Liver (tissue), 9 donors: ENCODE measurements around the gene EML6. TPM values are rescaled to one million over a fixed set of nuclear protein-coding genes. Genes with fewer than 3 reads are reported as not detected.

Experiments
- DNase-seq: peaks from one replicate; pipeline ENCODE4 v3.0.0-alpha.2; 2017; ENCODE audit warnings: low spot score
- H3K27ac ChIP-seq, 2 donors: one replicate each; pipeline ENCODE4 v1.7.0; 2013; ENCODE audit warnings: inconsistent platforms in 2 of 2, low read length in 2 of 2, control low read depth in 1 of 2, low read depth in 1 of 2, mild to moderate bottlenecking in 1 of 2
- H3K27me3 ChIP-seq, 4 donors: one replicate each; pipeline versions ENCODE4 v1.6.1 to v1.7.0; 2013; ENCODE audit warnings: low read length in 3 of 4, inconsistent platforms in 1 of 4, mild to moderate bottlenecking in 1 of 4, moderate library complexity in 1 of 4; ENCODE audit not compliant: control insufficient read depth in 4 of 4, insufficient read depth in 4 of 4
- H3K36me3 ChIP-seq, 4 donors: one replicate each; pipeline versions ENCODE4 v1.6.1 to v1.7.0; 2013; ENCODE audit warnings: low read length in 3 of 4, mild to moderate bottlenecking in 3 of 4, low read depth in 1 of 4, moderate library complexity in 1 of 4; ENCODE audit not compliant: control insufficient read depth in 4 of 4, insufficient read depth in 3 of 4
- H3K4me1 ChIP-seq, 4 donors: one replicate each; pipeline versions ENCODE4 v1.6.1 to v1.7.0; 2013; ENCODE audit warnings: low read length in 3 of 4, mild to moderate bottlenecking in 3 of 4, moderate library complexity in 1 of 4; ENCODE audit not compliant: control insufficient read depth in 4 of 4, insufficient read depth in 4 of 4
- H3K4me3 ChIP-seq, 3 donors: one replicate each; pipeline versions ENCODE4 v1.6.1 to v1.7.0; 2013; ENCODE audit warnings: low read length in 3 of 3, control low read depth in 1 of 3, low read depth in 1 of 3, mild to moderate bottlenecking in 1 of 3
- H3K9ac ChIP-seq, 2 donors: one replicate each; pipeline ENCODE4 v1.7.0; 2013; ENCODE audit warnings: low read length in 2 of 2, mild to moderate bottlenecking in 2 of 2, moderate library complexity in 2 of 2, control low read depth in 1 of 2, low read depth in 1 of 2
- H3K9me3 ChIP-seq, 4 donors: one replicate each; pipeline versions ENCODE4 v1.6.1 to v1.7.0; 2013; ENCODE audit warnings: low read length in 3 of 4; ENCODE audit not compliant: control insufficient read depth in 4 of 4
- CTCF ChIP-seq: fragments of 150-350 bp; IDR thresholded peaks from 2 replicates; pipeline ENCODE4 v1.5.1; 2017; ENCODE audit warnings: improper control_type of control experiment, low read depth, low read length; ENCODE audit not compliant: missing input control
- EGR1 ChIP-seq, 2 donors: IDR thresholded peaks; 2 replicates each; pipeline ENCODE4 v1.6.1; 2016 to 2018; ENCODE audit warnings: antibody characterized with exemption in 2 of 2, low read depth in 2 of 2
- FOXA1 ChIP-seq: IDR thresholded peaks from 2 replicates; pipeline ENCODE4 v1.6.1; 2016; ENCODE audit warnings: antibody characterized with exemption
- FOXA2 ChIP-seq: IDR thresholded peaks from 2 replicates; pipeline ENCODE4 v1.6.1; 2016; ENCODE audit warnings: antibody characterized with exemption
- GABPA ChIP-seq, 2 donors: IDR thresholded peaks in 1 of 2; conservative IDR thresholded peaks in 1 of 2; 2 replicates each; pipeline ENCODE4 v1.6.1; 2016; ENCODE audit warnings: antibody characterized with exemption in 2 of 2, mild to moderate bottlenecking in 1 of 2, moderate library complexity in 1 of 2
- HNF4A ChIP-seq, 2 donors: conservative IDR thresholded peaks; 2 replicates each; pipeline ENCODE4 v1.6.1; 2016; ENCODE audit warnings: antibody characterized with exemption in 2 of 2, mild to moderate bottlenecking in 2 of 2
- HNF4G ChIP-seq: IDR thresholded peaks from 2 replicates; pipeline ENCODE4 v1.6.1; 2016; ENCODE audit warnings: antibody characterized with exemption
- JUND ChIP-seq, 2 donors: IDR thresholded peaks; 2 replicates each; pipeline ENCODE4 v1.6.1; 2016; ENCODE audit warnings: antibody characterized with exemption in 2 of 2
- NR2F2 ChIP-seq: IDR thresholded peaks from 2 replicates; pipeline ENCODE4 v1.6.1; 2016; ENCODE audit warnings: antibody characterized with exemption
- RAD21 ChIP-seq, 2 donors: IDR thresholded peaks; 2 replicates each; pipeline ENCODE4 v1.6.1; 2016; ENCODE audit warnings: antibody characterized with exemption in 2 of 2, mild to moderate bottlenecking in 2 of 2
- REST ChIP-seq: IDR thresholded peaks from 2 replicates; pipeline ENCODE4 v1.6.1; 2016; ENCODE audit warnings: antibody characterized with exemption, mild to moderate bottlenecking
- RXRA ChIP-seq, 2 donors: IDR thresholded peaks; 2 replicates each; pipeline ENCODE4 v1.6.1; 2017 to 2018; ENCODE audit warnings: antibody characterized with exemption in 2 of 2, mild to moderate bottlenecking in 1 of 2
- SP1 ChIP-seq: IDR thresholded peaks from 2 replicates; pipeline ENCODE4 v1.6.1; 2018; ENCODE audit warnings: antibody characterized with exemption, mild to moderate bottlenecking
- TAF1 ChIP-seq: conservative IDR thresholded peaks from 2 replicates; pipeline ENCODE4 v1.6.1; 2016; ENCODE audit warnings: antibody characterized with exemption, mild to moderate bottlenecking
- YY1 ChIP-seq: IDR thresholded peaks from 2 replicates; pipeline ENCODE4 v1.6.1; 2016; ENCODE audit warnings: antibody characterized with exemption, mild to moderate bottlenecking
- ZBTB33 ChIP-seq: IDR thresholded peaks from 2 replicates; pipeline ENCODE4 v1.6.1; 2016; ENCODE audit warnings: antibody characterized with exemption
- WGBS: extraction: QIAGEN DNeasy Blood & Tissue Kit; methylation state at CpG from one replicate; pipeline ENCODE4 v1.1.7; 2013; 5-methylcytosine and 5-hydroxymethylcytosine counted together
- polyA plus RNA-seq, 2 donors: library from polyadenylated mRNA; stranded (reverse) in 1 of 2; unstranded in 1 of 2; fragments of 200-250 nt in 1 of 2; fragments of >200 nt in 1 of 2; fragmentation: Nextera tagmentation in 1 of 2; extraction: Ambion mirVana in 1 of 2; gene quantifications; one replicate each; pipeline versions ENCODE4 v1.2.1 to v1.2.3, GENCODE V29; 2013 to 2015
- total RNA-seq, 2 donors: library from RNA; depleted of rRNA; stranded (reverse); fragments of >200 nt; gene quantifications; one replicate each; pipeline ENCODE4 v1.2.3, GENCODE V29; 2014
- TF ChIP-seq, protein P1 (sequence below): IDR thresholded peaks from 2 replicates; pipeline ENCODE4 v1.6.1; 2016; ENCODE audit warnings: antibody characterized with exemption
- TF ChIP-seq, protein P2 (sequence below): IDR thresholded peaks from 2 replicates; pipeline ENCODE4 v1.6.1; 2016; ENCODE audit warnings: antibody characterized with exemption
- donor health status: healthy.
- donor health status: healthy.
- donor health status: healthy.
- donor health status: healthy.
- donor health status: healthy.

The EML6 gene
- total and polyA plus RNA-seq, 4 donors, result 0.33 to 3.0 (median 1.4) TPM

GRCh38 chr2:54699665-54700064, 23.8 kb upstream of the EML6 start:
- 89% methylated on average over 2 of the region's 2 CpGs for WGBS

GRCh38 chr2:54701029-54701428, 22.4 kb upstream of the EML6 start:
- WGBS, result 93% methylated on average over 2 of the region's 2 CpGs
- H3K36me3 ChIP-seq, result no peaks in the 10 kb centered on the region
- H3K9ac ChIP-seq, result no peak overlapping the region
- TF ChIP-seq RAD21 (IDR thresholded peaks at IDR 0.05) (no peak), SP1 (no peak)
- DNase-seq, result no peak
- no peak overlapping the region for H3K27ac ChIP-seq
- H3K9me3 ChIP-seq, result no peaks in the 10 kb centered on the region
- H3K4me1 ChIP-seq, result peaks cover 0 to 4% (median 0%) of the 10 kb centered on the region in 4 donors
- H3K4me3 ChIP-seq, result no peak overlapping the region
- H3K27me3 ChIP-seq, result no peaks in the 10 kb centered on the region

More at GRCh38 chr2:54699665-54700064, 23.8 kb upstream of the EML6 start:
- no peak overlapping the region for H3K4me3 ChIP-seq
- no peak overlapping the region for H3K27ac ChIP-seq
- peaks cover 0 to 4% (median 0%) of the 10 kb centered on the region in 4 donors for H3K4me1 ChIP-seq
- H3K27me3 ChIP-seq, result no peaks in the 10 kb centered on the region
- no peak overlapping the region for H3K9ac ChIP-seq
- no peaks in the 10 kb centered on the region for H3K9me3 ChIP-seq
- no peak for DNase-seq
- no peaks in the 10 kb centered on the region for H3K36me3 ChIP-seq
- no peak for TF ChIP-seq YY1
- no peak for TF ChIP-seq CTCF
- TF ChIP-seq HNF4A (conservative IDR thresholded peaks at IDR 0.05), result no peak
- no peak for TF ChIP-seq RAD21 (IDR thresholded peaks at IDR 0.05)
- TF ChIP-seq, protein P1, sequence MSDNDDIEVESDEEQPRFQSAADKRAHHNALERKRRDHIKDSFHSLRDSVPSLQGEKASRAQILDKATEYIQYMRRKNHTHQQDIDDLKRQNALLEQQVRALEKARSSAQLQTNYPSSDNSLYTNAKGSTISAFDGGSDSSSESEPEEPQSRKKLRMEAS, result no peak
- TF ChIP-seq SP1, result no peak

DNA sequence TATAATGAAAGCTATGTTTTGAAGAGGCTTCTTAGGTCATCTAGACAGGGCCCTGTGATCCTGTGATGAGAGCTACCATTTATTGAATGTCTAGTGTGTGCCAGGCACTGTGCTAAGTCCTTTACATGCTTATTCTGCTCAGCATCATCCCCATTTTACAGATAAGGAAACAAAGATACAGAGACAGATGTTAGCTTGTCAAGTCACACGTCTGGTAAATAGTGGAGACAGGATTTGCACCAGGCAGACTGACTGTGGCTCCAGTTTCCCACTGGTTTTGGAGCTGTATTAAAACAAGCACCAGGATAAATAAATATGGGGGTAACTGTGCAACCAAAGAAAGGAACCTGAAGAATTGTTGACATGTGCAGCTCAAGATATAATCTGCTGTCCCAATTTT, 19.2 kb upstream of the EML6 start:
- no peak overlapping the region for H3K9ac ChIP-seq
- peak overlapping the region in 1 of 2 donors; percentile 12 for H3K27ac ChIP-seq
- H3K4me3 ChIP-seq, result no peak overlapping the region
- TF ChIP-seq TAF1 (no peak), REST (no peak), ZBTB33 (no peak), FOXA1 (no peak), JUND (IDR thresholded peaks at IDR 0.05) (no peak), HNF4G (no peak), HNF4A (conservative IDR thresholded peaks at IDR 0.05) (no peak), FOXA2 (no peak), NR2F2 (no peak), CTCF (no peak), YY1 (no peak), GABPA (IDR thresholded peaks at IDR 0.05 in 1 of 2, conservative IDR thresholded peaks at IDR 0.05 in 1 of 2) (no peak), RXRA (IDR thresholded peaks at IDR 0.05) (no peak), RAD21 (IDR thresholded peaks at IDR 0.05) (no peak), EGR1 (IDR thresholded peaks at IDR 0.05; ENCODE audit: low read depth in 2 of 2) (no peak), SP1 (no peak)
- TF ChIP-seq, protein P2, sequence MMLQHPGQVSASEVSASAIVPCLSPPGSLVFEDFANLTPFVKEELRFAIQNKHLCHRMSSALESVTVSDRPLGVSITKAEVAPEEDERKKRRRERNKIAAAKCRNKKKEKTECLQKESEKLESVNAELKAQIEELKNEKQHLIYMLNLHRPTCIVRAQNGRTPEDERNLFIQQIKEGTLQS, result no peak
- TF ChIP-seq, protein P1, result no peak
- no peaks in the 10 kb centered on the region for H3K27me3 ChIP-seq
- peaks cover 0 to 13% (median 3%) of the 10 kb centered on the region in 4 donors for H3K4me1 ChIP-seq
- no peaks in the 10 kb centered on the region for H3K36me3 ChIP-seq
- 89% methylated on average over 1 of the region's 1 CpG for WGBS
- DNase-seq, result no peak
- no peaks in the 10 kb centered on the region for H3K9me3 ChIP-seq
